GM15510 (cell line): Measurements from ENCODE around the gene TRPM4.

Experiments
- POLR2A ChIP-seq: IDR thresholded peaks from 3 replicates; pipeline ENCODE4 v1.6.1; 2011; ENCODE audit warnings: borderline replicate concordance; ENCODE audit not compliant: insufficient read length; ENCODE audit errors: extremely low read depth

The TRPM4 gene

GRCh38 chr19:49161987-49162386 lies 4.4 kb downstream of the TRPM4 start:
- TF ChIP-seq POLR2A: no peak

- TF ChIP-seq POLR2A: no peak
These were observed 7.6 kb downstream of the TRPM4 start for GRCh38 chr19:49165111-49165750.

- no peak for TF ChIP-seq POLR2A
These were observed 8.3 kb downstream of the TRPM4 start for GRCh38 chr19:49165865-49166301.

DNA sequence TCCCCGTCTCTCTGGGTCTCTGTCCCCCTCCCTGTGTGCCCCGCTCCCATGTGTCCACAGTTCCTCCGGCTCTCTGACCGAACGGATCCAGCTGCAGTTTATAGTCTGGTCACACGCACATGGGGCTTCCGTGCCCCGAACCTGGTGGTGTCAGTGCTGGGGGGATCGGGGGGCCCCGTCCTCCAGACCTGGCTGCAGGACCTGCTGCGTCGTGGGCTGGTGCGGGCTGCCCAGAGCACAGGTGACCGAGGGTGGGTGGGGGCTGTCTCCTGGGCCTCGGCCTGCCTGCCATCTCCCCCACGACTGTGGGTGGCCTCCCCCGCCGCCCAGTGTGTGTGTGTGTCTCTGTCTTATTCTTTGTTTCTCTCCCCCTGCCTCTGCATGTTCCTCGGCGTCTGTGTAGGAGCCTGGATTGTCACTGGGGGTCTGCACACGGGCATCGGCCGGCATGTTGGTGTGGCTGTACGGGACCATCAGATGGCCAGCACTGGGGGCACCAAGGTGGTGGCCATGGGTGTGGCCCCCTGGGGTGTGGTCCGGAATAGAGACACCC lies 10.3 kb downstream of the TRPM4 start:
- TF ChIP-seq POLR2A: no peak

DNA sequence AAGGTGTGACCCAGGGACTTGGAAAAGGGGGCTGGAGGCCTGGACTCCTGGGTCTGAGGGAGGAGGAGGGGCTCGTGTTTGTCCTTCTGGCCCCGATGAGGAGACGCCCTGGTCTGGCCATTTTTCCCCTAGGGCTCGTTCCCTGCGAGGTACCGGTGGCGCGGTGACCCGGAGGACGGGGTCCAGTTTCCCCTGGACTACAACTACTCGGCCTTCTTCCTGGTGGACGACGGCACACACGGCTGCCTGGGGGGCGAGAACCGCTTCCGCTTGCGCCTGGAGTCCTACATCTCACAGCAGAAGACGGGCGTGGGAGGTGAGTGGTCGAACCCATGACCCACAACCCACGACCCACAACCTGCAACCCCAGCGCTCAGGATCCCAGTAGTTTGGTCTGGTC lies 10.8 kb downstream of the TRPM4 start:
- TF ChIP-seq POLR2A: no peak

DNA sequence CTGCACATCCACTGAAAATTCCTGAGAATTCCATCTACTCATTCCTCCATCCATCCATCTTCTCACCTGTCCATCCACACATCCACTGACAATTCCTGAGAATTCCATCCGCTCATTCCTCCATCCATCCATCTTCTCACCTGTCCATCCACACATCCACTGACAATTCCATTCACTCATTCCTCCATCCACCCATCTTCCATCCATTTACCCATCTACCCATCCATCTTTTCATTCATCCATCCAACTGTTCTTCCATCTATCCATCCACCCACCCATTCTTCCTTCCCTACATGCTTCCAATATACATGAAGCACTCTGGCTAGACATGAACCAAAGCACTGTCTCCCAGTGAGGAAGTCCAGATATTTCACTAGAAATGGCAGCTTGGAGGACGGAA lies 15.6 kb downstream of the TRPM4 start:
- TF ChIP-seq POLR2A: no peak

DNA sequence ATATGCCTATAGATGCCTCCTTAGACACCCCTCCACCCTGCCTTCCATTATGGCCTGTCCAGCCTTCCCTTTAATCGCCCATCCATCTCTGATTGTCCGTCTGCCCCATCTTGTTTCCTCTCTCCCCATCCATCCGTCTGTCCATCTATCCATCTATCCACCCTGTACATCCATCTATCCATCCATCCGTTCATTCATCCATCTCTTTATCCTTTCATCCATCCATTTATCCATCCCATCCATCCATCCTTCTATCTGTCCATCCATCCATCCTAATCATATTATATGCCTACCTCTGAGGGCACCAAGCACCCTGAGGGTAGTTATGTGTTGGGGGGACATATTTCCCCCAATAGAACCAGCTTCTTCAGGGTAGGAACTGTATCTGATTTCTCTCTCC lies 23.1 kb downstream of the TRPM4 start:
- TF ChIP-seq POLR2A: no peak

- TF ChIP-seq POLR2A: no peak
These were observed 25.3 kb downstream of the TRPM4 start for GRCh38 chr19:49182848-49183375.

GRCh38 chr19:49186108-49186507 lies 28.5 kb downstream of the TRPM4 start:
- no peak for TF ChIP-seq POLR2A

DNA sequence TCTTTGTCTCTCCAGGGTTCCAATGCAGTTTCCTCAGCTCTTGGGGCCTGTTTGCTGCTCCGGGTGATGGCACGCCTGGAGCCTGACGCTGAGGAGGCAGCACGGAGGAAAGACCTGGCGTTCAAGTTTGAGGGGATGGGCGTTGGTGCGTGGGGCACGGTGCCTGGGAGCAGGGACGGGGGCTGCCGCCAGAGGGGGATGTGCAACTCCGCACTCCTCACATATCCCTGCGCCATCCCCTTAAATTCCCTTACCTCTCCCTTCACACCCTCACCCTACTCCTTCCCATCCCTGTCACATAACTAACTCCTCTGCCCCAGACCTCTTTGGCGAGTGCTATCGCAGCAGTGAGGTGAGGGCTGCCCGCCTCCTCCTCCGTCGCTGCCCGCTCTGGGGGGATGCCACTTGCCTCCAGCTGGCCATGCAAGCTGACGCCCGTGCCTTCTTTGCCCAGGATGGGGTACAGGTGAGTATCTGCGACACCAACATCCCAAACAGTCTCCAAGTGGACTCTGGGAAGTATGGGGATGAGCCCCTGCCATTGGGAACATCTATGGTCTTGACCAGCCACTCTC lies 31.1 kb downstream of the TRPM4 start:
- no peak for TF ChIP-seq POLR2A

DNA sequence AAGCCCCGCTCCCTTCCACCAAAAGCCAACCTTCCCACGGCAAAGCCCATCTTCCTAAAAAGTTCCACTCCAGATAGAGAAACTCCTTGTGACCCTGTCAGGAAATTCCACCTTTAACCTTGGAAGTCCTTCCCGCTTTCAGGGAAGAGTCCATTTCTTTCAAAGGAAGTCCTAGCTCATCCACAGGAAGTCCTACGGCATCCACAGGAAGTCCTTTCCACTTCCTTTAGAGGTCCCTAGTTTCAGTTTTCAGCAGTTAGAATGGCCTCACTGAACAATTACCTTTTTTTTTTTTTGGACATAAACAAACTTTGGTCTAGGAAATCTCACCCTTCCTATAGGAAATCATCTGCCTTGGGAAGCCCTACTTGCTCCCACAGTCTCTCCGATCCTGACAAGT lies 31.7 kb downstream of the TRPM4 start:
- no peak for TF ChIP-seq POLR2A

GRCh38 chr19:49190781-49191180 lies 33.2 kb downstream of the TRPM4 start:
- no peak for TF ChIP-seq POLR2A

DNA sequence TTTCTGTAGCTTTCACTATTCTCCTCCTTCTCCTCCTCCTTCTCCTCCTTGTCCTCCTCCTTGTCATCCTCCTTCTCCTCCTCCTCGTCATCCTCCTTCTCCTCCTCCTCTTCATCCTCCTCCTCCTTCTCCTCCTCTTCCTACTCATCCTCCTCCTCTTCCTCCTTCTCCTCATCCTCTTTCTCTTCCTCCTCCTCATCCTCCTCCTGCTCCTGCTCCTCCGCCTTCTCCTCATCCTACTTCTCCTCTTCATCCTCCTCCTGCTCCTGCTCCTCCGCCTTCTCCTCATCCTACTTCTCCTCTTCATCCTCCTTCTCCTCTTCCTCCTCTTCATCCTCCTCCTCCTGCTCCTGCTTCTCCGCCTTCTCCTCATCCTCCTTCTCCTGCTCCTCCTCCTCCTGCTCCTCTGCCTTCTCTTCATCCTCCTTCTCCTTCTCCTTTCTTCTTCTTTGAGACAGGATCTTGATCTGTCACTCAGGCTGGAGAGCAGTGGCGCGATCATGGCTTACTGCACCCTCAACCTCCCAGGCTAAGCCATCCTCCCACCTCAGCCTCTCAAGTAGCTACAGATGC lies 36.3 kb downstream of the TRPM4 start:
- no peak for TF ChIP-seq POLR2A

GRCh38 chr19:49194408-49194807 lies 36.8 kb downstream of the TRPM4 start:
- TF ChIP-seq POLR2A: no peak

DNA sequence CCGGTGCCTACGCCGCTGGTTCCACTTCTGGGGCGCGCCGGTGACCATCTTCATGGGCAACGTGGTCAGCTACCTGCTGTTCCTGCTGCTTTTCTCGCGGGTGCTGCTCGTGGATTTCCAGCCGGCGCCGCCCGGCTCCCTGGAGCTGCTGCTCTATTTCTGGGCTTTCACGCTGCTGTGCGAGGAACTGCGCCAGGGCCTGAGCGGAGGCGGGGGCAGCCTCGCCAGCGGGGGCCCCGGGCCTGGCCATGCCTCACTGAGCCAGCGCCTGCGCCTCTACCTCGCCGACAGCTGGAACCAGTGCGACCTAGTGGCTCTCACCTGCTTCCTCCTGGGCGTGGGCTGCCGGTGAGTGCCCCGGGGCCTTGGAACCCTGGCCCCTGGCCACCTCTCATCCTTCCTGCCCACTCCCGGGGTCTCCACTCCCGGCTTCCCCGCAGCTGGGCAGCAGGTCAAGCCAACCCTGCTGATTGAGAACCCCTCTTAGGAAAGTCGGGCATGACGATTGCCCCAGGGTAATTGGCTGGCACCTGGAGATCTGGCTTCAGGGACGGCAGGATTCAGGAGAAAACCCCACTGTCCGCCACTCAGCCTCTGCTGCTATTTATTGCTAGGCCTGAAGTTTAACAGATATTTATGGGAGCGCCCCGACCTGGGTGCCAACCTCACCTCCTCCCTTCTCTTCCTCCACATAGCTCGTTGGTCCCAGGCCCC lies 39.1 kb downstream of the TRPM4 start:
- TF ChIP-seq POLR2A: no peak
